GM12891 (cell line): ENCODE data around the gene TBL1X.

ENCODE experiments used
- POLR2A ChIP-seq: IDR thresholded peaks from 2 replicates; pipeline ENCODE4 v1.6.1; 2011; ENCODE audit warnings: low read depth, low read length, control low read depth
- POLR2AphosphoS5 ChIP-seq: IDR thresholded peaks from 2 replicates; pipeline ENCODE4 v1.6.1; 2011; ENCODE audit warnings: low read depth, low read length, control low read depth
- TAF1 ChIP-seq: IDR thresholded peaks from 2 replicates; pipeline ENCODE4 v1.6.1; 2011; ENCODE audit warnings: low read depth, low read length, control low read depth

- TF ChIP-seq POLR2A, result no peak
- no peak for TF ChIP-seq TAF1
- TF ChIP-seq POLR2AphosphoS5, result no peak
Measured at GRCh38 chrX:9519546-9520216, 54.8 kb downstream of the TBL1X start.
